Measurements from ENCODE around the gene LHFPL2.
"Not testable (repeated sequence)": the region's sequence is repeated elsewhere in the genome, so short reads cannot be mapped to it uniquely, and the experiment has no call there.

The LHFPL2 gene

GRCh38 chr5:78497573-78498533 lies 150.7 kb downstream of the LHFPL2 start:
- DNase-seq, result peak; percentile 26 to 73

GRCh38 chr5:78496373-78496772 lies 152.2 kb downstream of the LHFPL2 start:
- DNase-seq, result no peak

- DNase-seq, result no peak
Observed at GRCh38 chr5:78495800-78496199, 152.8 kb downstream of the LHFPL2 start.

- DNase-seq, result no peak
Observed at GRCh38 chr5:78492650-78493049, 155.9 kb downstream of the LHFPL2 start.

- DNase-seq, result no peak
Observed at GRCh38 chr5:78492224-78492623, 156.3 kb downstream of the LHFPL2 start.

GRCh38 chr5:78490709-78491485 lies 157.7 kb downstream of the LHFPL2 start:
- no peak for DNase-seq

GRCh38 chr5:78487846-78488245 lies 160.7 kb downstream of the LHFPL2 start:
- DNase-seq, result no peak

- DNase-seq, result no peak
Observed at GRCh38 chr5:78486218-78486617, 162.4 kb downstream of the LHFPL2 start.

GRCh38 chr5:78483809-78484521 lies 164.6 kb downstream of the LHFPL2 start:
- no peak for DNase-seq

GRCh38 chr5:78482948-78483347 lies 165.6 kb downstream of the LHFPL2 start:
- no peak for DNase-seq

- no peak for DNase-seq
Observed at GRCh38 chr5:78476795-78477194, 171.8 kb downstream of the LHFPL2 start.

- DNase-seq, result no peak
Observed at GRCh38 chr5:78475370-78475769, 173.2 kb downstream of the LHFPL2 start.

- no peak for DNase-seq
Observed at GRCh38 chr5:78473751-78474150, 174.8 kb downstream of the LHFPL2 start.

- DNase-seq, result no peak
Observed at GRCh38 chr5:78472469-78473106, 176.0 kb downstream of the LHFPL2 start.

- DNase-seq, result no peak
Observed at GRCh38 chr5:78471896-78472295, 176.7 kb downstream of the LHFPL2 start.

GRCh38 chr5:78467752-78468357 lies 180.7 kb downstream of the LHFPL2 start:
- DNase-seq, result peak in 1 of 2 experiments; percentile 61

- DNase-seq, result no peak
Observed at GRCh38 chr5:78467140-78467539, 181.4 kb downstream of the LHFPL2 start.

- DNase-seq, result no peak
Observed at GRCh38 chr5:78458843-78459242, 189.7 kb downstream of the LHFPL2 start.

GRCh38 chr5:78457507-78457906 lies 191.1 kb downstream of the LHFPL2 start:
- DNase-seq, result not testable (repeated sequence)

GRCh38 chr5:78449103-78449502 lies 199.5 kb downstream of the LHFPL2 start:
- DNase-seq, result no peak

- no peak for DNase-seq
Observed at GRCh38 chr5:78447775-78448424, 200.7 kb downstream of the LHFPL2 start.

Data from NCI-H446 (cell line).